HepG2 (cell line): ENCODE measurements around the gene SLC27A2. TPM values are rescaled to one million over a fixed set of nuclear protein-coding genes. Genes with fewer than 3 reads are reported as not detected.

Source experiments
- ATAC-seq: fragments of 200-7000 bp; cut with Tn5 transposase; 3 replicates; pipeline ENCODE4 v1.9.1; 2020; ENCODE audit warnings: mild to moderate bottlenecking, moderate library complexity
- BruUV-seq: library from RNA; stranded (reverse); fragments of 400-500 nt; replicated peaks from 2 replicates; lab custom pipeline; 2021; lab: Mats Ljungman, UMichigan
- CTCF ChIA-PET: fragments of 300-600 bp; formaldehyde crosslinking; extraction: SDS; loops from one replicate; lab custom pipeline; 2021; ENCODE audit warnings: low total read pairs, inconsistent platforms, low intra/inter-chr PET ratio; lab: Yijun Ruan, JAX
- POLR2A ChIA-PET: fragments of 350-600 bp; sonication (Branson Sonifier 250); formaldehyde crosslinking; loops from one replicate; lab custom pipeline; 2020; ENCODE audit warnings: antibody characterized with exemption, inconsistent platforms; lab: Yijun Ruan, JAX
- DNase-seq: peaks from one replicate; pipeline ENCODE4 v3.0.0-alpha.2; 2015; ENCODE audit warnings: low spot score
- FAIRE-seq: peaks from 3 replicates; lab custom pipeline; 2011; peaks lifted over from hg19 to GRCh38; lab: Jason Lieb, UNC
- H2AFZ ChIP-seq: one replicate; pipeline ENCODE4 v1.6.1; 2011; ENCODE audit warnings: low read length, inconsistent platforms
- H3K27ac ChIP-seq: fragments of 300-600 bp; 3 replicates; pipeline ENCODE4 v1.8.0; 2011; ENCODE audit warnings: mixed run types, mild to moderate bottlenecking, mixed read lengths, low read length, inconsistent platforms; ENCODE audit not compliant: insufficient read depth; ENCODE audit errors: extremely low read length
- H3K27me3 ChIP-seq, 2 experiments: fragments of 200-600 bp in 1 of 2; 2 replicates in 1 of 2; 3 replicates in 1 of 2; pipeline versions ENCODE4 v1.6.0 to v1.8.0; 2011; ENCODE audit warnings: low read length in 2 of 2, mild to moderate bottlenecking in 2 of 2, moderate library complexity in 2 of 2, inconsistent platforms in 1 of 2; ENCODE audit not compliant: insufficient read depth in 2 of 2, control insufficient read depth in 1 of 2
- H3K36me3 ChIP-seq, 2 experiments: fragments of 200-600 bp in 1 of 2; replicated peaks in 1 of 2; 2 replicates in 1 of 2; 3 replicates in 1 of 2; pipeline versions ENCODE4 v1.5.1 to v1.8.0; 2011; ENCODE audit warnings: low read length in 2 of 2, inconsistent platforms in 1 of 2; ENCODE audit not compliant: insufficient read depth in 2 of 2, control insufficient read depth in 1 of 2
- H3K4me1 ChIP-seq: 2 replicates; pipeline ENCODE4 v1.5.1; 2012; ENCODE audit warnings: low read length, inconsistent platforms; ENCODE audit not compliant: insufficient read depth
- H3K4me2 ChIP-seq: 2 replicates; pipeline ENCODE4 v1.6.0; 2011; ENCODE audit warnings: low read depth, low read length, inconsistent platforms
- H3K4me3 ChIP-seq, 3 experiments: fragments of 200-600 bp in 1 of 3; sonication (generic), shearing (Covaris generic) in 1 of 3; replicated peaks in 1 of 3; 2 replicates each; pipeline ENCODE4 v1.5.1; 2011 to 2016; ENCODE audit warnings: low read length in 3 of 3, inconsistent platforms in 2 of 3, low read depth in 2 of 3, mild to moderate bottlenecking in 2 of 3, control low read depth in 1 of 3, mixed read lengths in 1 of 3; ENCODE audit not compliant: insufficient read depth in 1 of 3
- H3K79me2 ChIP-seq: one replicate; pipeline ENCODE4 v1.6.1; 2011; ENCODE audit warnings: low read length, inconsistent platforms; ENCODE audit not compliant: insufficient read depth
- H3K9ac ChIP-seq: 2 replicates; pipeline ENCODE4 v1.6.0; 2011; ENCODE audit warnings: mild to moderate bottlenecking, low read depth, low read length, inconsistent platforms; ENCODE audit not compliant: insufficient read depth
- H3K9me3 ChIP-seq: 2 replicates; pipeline ENCODE4 v1.5.1; 2012; ENCODE audit warnings: mild to moderate bottlenecking, low read length
- H4K20me1 ChIP-seq: 2 replicates; pipeline ENCODE4 v1.6.0; 2011; ENCODE audit warnings: inconsistent platforms, mild to moderate bottlenecking, low read length, moderate library complexity; ENCODE audit not compliant: insufficient read depth
- AGO2 ChIP-seq: fragments of 200-400 bp; formaldehyde crosslinking; optimal IDR thresholded peaks from 2 replicates; pipeline ENCODE3; 2017; ENCODE audit warnings: mild to moderate bottlenecking, low read depth, low read length, moderate library complexity
- BORCS8-MEF2B ChIP-seq: sonication (generic); formaldehyde crosslinking; IDR thresholded peaks from 2 replicates; pipeline ENCODE4 v1.8.0; 2022; ENCODE audit warnings: mild to moderate bottlenecking, missing genetic modification reagents
- GLI4 ChIP-seq: sonication (generic); formaldehyde crosslinking; IDR thresholded peaks from 2 replicates; pipeline ENCODE4 v1.5.1; 2020; ENCODE audit warnings: missing genetic modification reagents, mild to moderate bottlenecking, moderate library complexity, borderline replicate concordance
- KLF15 ChIP-seq: sonication (generic); formaldehyde crosslinking; IDR thresholded peaks from 2 replicates; pipeline ENCODE4 v1.8.1; 2023; ENCODE audit warnings: borderline replicate concordance, mild to moderate bottlenecking, inconsistent platforms, missing genetic modification reagents, mixed read lengths
- MYC ChIP-seq: sonication (generic); formaldehyde crosslinking; IDR thresholded peaks from 2 replicates; pipeline ENCODE4 v1.9.0; 2021; ENCODE audit warnings: missing genetic modification reagents, borderline replicate concordance
- MZF1 ChIP-seq: sonication (generic); formaldehyde crosslinking; IDR thresholded peaks from 2 replicates; pipeline ENCODE4 v1.8.1; 2023; ENCODE audit warnings: mild to moderate bottlenecking, missing genetic modification reagents, borderline replicate concordance
- NFRKB ChIP-seq: fragments of 450-650 bp; IDR thresholded peaks from 2 replicates; pipeline ENCODE4 v1.6.1; 2017
- PHF8 ChIP-seq: sonication (generic); formaldehyde crosslinking; IDR thresholded peaks from 2 replicates; pipeline ENCODE4 v1.5.0; 2020; ENCODE audit warnings: missing genetic modification reagents
- ZBTB7A ChIP-seq: sonication (generic); formaldehyde crosslinking; IDR thresholded peaks from 2 replicates; pipeline ENCODE4 v1.8.0; 2022; ENCODE audit warnings: mild to moderate bottlenecking, missing genetic modification reagents
- ZMYM2 ChIP-seq: sonication (generic); formaldehyde crosslinking; IDR thresholded peaks from 2 replicates; pipeline ENCODE4 v1.8.0; 2022; ENCODE audit warnings: mild to moderate bottlenecking, missing genetic modification reagents
- ZNF232 ChIP-seq: sonication (generic); formaldehyde crosslinking; IDR thresholded peaks from 2 replicates; pipeline ENCODE4 v1.4.0; 2020; ENCODE audit warnings: missing genetic modification reagents, borderline replicate concordance
- ZNF34 ChIP-seq: sonication (generic); formaldehyde crosslinking; IDR thresholded peaks from 2 replicates; pipeline ENCODE4 v1.4.0; 2020; ENCODE audit warnings: mild to moderate bottlenecking, missing genetic modification reagents, borderline replicate concordance
- ZNF709 ChIP-seq: sonication (generic); formaldehyde crosslinking; IDR thresholded peaks from 2 replicates; pipeline ENCODE4 v1.5.0; 2020; ENCODE audit warnings: mild to moderate bottlenecking, missing genetic modification reagents
- ZNF749 ChIP-seq: sonication (generic); formaldehyde crosslinking; IDR thresholded peaks from 2 replicates; pipeline ENCODE4 v1.8.0; 2022; ENCODE audit warnings: mild to moderate bottlenecking, missing genetic modification reagents, moderate library complexity, borderline replicate concordance
- WGBS: methylation state at CpG from one replicate; pipeline ENCODE4 v1.1.6; 2017; ENCODE audit warnings: low lambda C conversion rate; 5-methylcytosine and 5-hydroxymethylcytosine counted together
- in situ Hi-C: cut with HindIII; loops from 2 replicates; pipeline ENCODE4 v1.10.0; 2017; ENCODE audit warnings: low pct_unique_long_range_greater_than_20kb; ENCODE audit not compliant: extremely low pct_ligation_motif_present
- intact Hi-C: fragments of 100-400 bp; cut with micrococcal nuclease; formaldehyde crosslinking; loops from one replicate; pipeline ENCODE4 v1.10.0; 2022; ENCODE audit not compliant: unreplicated experiment
- polyA plus RNA-seq, 8 experiments: library from polyadenylated mRNA; depleted of rRNA in 3 of 8; stranded (reverse) in 7 of 8; unstranded in 1 of 8; fragments of >200 nt; fragmentation: Illumina TruSeq in 4 of 8; extraction: Trizol in 4 of 8; gene quantifications; 2 replicates each; pipeline versions ENCODE4 v1.2.1 to v1.2.3, GENCODE V29; 2011 to 2016; ENCODE audit warnings: low read depth in 4 of 8, missing spikeins in 1 of 8, mixed read lengths in 1 of 8; ENCODE audit not compliant: insufficient read depth in 1 of 8
- total RNA-seq, 5 experiments: library from RNA; depleted of rRNA; stranded (reverse); fragments of >200 nt; fragmentation: Illumina TruSeq; extraction: Trizol; gene quantifications; 2 replicates each; pipeline ENCODE4 v1.2.3, GENCODE V29; 2016; ENCODE audit warnings: low read depth in 1 of 5
- TF ChIP-seq, protein P1 (sequence below): sonication (generic); formaldehyde crosslinking; IDR thresholded peaks from 2 replicates; pipeline ENCODE4 v1.4.0; 2020; ENCODE audit warnings: mild to moderate bottlenecking, missing genetic modification reagents
- TF ChIP-seq, protein P2 (sequence below): sonication (generic); formaldehyde crosslinking; IDR thresholded peaks from 2 replicates; pipeline ENCODE4 v1.4.0; 2020; ENCODE audit warnings: mild to moderate bottlenecking, missing genetic modification reagents
- TF ChIP-seq, protein P3 (sequence below): sonication (generic); formaldehyde crosslinking; IDR thresholded peaks from 2 replicates; pipeline ENCODE4 v1.9.0; 2022; ENCODE audit warnings: low read depth, missing genetic modification reagents

SLC27A2 gene
- total and polyA plus RNA-seq, 2 of the 13 experiments (the other 11 are each of a cell fraction or from before 2014, with no cell fraction given), result 14.6 to 23.4 TPM

DNA sequence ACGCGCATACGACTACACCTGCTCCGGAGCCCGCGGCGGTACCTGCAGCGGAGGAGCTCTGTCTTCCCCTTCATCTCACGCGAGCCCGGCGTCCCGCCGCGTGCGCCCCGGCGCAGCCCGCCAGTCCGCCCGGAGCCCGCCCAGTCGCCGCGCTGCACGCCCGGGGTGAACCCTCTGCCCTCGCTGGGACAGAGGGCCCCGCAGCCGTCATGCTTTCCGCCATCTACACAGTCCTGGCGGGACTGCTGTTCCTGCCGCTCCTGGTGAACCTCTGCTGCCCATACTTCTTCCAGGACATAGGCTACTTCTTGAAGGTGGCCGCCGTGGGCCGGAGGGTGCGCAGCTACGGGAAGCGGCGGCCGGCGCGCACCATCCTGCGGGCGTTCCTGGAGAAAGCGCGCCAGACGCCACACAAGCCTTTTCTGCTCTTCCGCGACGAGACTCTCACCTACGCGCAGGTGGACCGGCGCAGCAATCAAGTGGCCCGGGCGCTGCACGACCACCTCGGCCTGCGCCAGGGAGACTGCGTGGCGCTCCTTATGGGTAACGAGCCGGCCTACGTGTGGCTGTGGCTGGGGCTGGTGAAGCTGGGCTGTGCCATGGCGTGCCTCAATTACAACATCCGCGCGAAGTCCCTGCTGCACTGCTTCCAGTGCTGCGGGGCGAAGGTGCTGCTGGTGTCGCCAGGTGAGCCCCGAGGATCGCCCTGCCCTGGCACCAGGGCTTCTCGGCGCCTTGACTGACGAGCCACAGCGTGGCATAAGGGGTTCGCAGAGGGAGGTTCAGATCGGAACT lies 420 bp downstream of the SLC27A2 start:
- H3K79me2 ChIP-seq, result peaks cover 3% of the 10 kb centered on the region
- BruUV-seq, result no TSS peak
- intact Hi-C loops (loop anchor here (2.0 kb wide), 1 partner anchor 134 kb away; no protein-coding TSS in a partner anchor), in situ Hi-C loops (loop anchor here (10.0 to 25.0 kb wide), 2 partner anchors 132 to 730 kb away; partner anchors contain the start of gene AP4E1)
- no peaks in the 10 kb centered on the region for H4K20me1 ChIP-seq
- peak overlapping the region; percentile 23 for H3K27ac ChIP-seq
- DNase-seq (no peak), ATAC-seq (peak; percentile 83), FAIRE-seq (no peak)
- POLR2A ChIA-PET, result interaction anchor here (0.8 kb wide), 1 partner anchor 15 kb away, joined by 3 read pairs; no protein-coding TSS in a partner anchor
- H2AFZ ChIP-seq, result no peak overlapping the region
- 0% methylated on average over 4 of the region's 80 CpGs for WGBS
- peak overlapping the region; percentile 95 for H3K4me2 ChIP-seq
- peak overlapping the region; percentile 45 for H3K9ac ChIP-seq
- no peaks in the 10 kb centered on the region for H3K9me3 ChIP-seq
- peaks cover 58% of the 10 kb centered on the region for H3K4me1 ChIP-seq
- H3K4me3 ChIP-seq, result peak overlapping the region; percentile 58 to 86 (median 83)
- CTCF ChIA-PET, result interaction anchor here (1.0 to 1.7 kb wide), 2 partner anchors 133 to 726 kb away, joined by 3 to 16 read pairs; partner anchors contain the start of gene AP4E1
- no peaks in the 10 kb centered on the region for H3K36me3 ChIP-seq
- no peaks in the 10 kb centered on the region for H3K27me3 ChIP-seq
- TF ChIP-seq ZBTB7A, result 0 out of 2 replicates have a peak, but pooled peaks have one; percentile 61
- peak; percentile 45 for TF ChIP-seq AGO2
- TF ChIP-seq, protein P1, sequence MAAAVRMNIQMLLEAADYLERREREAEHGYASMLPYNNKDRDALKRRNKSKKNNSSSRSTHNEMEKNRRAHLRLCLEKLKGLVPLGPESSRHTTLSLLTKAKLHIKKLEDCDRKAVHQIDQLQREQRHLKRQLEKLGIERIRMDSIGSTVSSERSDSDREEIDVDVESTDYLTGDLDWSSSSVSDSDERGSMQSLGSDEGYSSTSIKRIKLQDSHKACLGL, result peak; percentile 67; the same call in 1 of the 2 replicates
- peak; percentile 50 for TF ChIP-seq PHF8 (CRISPR knock-in tag)
- 0 out of 2 replicates have a peak, but pooled peaks have one; percentile 25 for TF ChIP-seq GLI4 (CRISPR knock-in tag)
- TF ChIP-seq, protein P2, sequence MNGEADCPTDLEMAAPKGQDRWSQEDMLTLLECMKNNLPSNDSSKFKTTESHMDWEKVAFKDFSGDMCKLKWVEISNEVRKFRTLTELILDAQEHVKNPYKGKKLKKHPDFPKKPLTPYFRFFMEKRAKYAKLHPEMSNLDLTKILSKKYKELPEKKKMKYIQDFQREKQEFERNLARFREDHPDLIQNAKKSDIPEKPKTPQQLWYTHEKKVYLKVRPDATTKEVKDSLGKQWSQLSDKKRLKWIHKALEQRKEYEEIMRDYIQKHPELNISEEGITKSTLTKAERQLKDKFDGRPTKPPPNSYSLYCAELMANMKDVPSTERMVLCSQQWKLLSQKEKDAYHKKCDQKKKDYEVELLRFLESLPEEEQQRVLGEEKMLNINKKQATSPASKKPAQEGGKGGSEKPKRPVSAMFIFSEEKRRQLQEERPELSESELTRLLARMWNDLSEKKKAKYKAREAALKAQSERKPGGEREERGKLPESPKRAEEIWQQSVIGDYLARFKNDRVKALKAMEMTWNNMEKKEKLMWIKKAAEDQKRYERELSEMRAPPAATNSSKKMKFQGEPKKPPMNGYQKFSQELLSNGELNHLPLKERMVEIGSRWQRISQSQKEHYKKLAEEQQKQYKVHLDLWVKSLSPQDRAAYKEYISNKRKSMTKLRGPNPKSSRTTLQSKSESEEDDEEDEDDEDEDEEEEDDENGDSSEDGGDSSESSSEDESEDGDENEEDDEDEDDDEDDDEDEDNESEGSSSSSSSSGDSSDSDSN (CRISPR knock-in tag), result peak; percentile 61; the same call in 1 of the 2 replicates
- TF ChIP-seq ZNF232, result 0 out of 2 replicates have a peak, but pooled peaks have one; percentile 60
- TF ChIP-seq ZNF709, result peak; percentile 47; the same call in 1 of the 2 replicates
- no peak for TF ChIP-seq BORCS8-MEF2B (CRISPR knock-in tag)
- no peak for TF ChIP-seq NFRKB
- TF ChIP-seq, protein P3, sequence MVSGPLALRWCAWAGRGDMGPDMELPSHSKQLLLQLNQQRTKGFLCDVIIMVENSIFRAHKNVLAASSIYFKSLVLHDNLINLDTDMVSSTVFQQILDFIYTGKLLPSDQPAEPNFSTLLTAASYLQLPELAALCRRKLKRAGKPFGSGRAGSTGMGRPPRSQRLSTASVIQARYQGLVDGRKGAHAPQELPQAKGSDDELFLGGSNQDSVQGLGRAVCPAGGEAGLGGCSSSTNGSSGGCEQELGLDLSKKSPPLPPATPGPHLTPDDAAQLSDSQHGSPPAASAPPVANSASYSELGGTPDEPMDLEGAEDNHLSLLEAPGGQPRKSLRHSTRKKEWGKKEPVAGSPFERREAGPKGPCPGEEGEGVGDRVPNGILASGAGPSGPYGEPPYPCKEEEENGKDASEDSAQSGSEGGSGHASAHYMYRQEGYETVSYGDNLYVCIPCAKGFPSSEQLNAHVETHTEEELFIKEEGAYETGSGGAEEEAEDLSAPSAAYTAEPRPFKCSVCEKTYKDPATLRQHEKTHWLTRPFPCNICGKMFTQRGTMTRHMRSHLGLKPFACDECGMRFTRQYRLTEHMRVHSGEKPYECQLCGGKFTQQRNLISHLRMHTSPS, result peak; percentile 51; the same call in 1 of the 2 replicates
- no peak for TF ChIP-seq ZMYM2
- TF ChIP-seq ZNF34, result no peak
- TF ChIP-seq ZNF749 (CRISPR knock-in tag), result peak; percentile 50; the same call in 1 of the 2 replicates
- peak; percentile 8; the same call in 1 of the 2 replicates for TF ChIP-seq MYC (CRISPR knock-in tag)
- 0 out of 2 replicates have a peak, but pooled peaks have one; percentile 11 for TF ChIP-seq KLF15 (CRISPR knock-in tag)
- TF ChIP-seq MZF1, result no peak
